ENCODE measurements around the gene ZNF800. TPM values are rescaled to one million over a fixed set of nuclear protein-coding genes. Genes with fewer than 3 reads are reported as not detected.

The ZNF800 gene
- polyA plus RNA-seq, 1 donor from 2014 or later, result 4.2 TPM

DNA sequence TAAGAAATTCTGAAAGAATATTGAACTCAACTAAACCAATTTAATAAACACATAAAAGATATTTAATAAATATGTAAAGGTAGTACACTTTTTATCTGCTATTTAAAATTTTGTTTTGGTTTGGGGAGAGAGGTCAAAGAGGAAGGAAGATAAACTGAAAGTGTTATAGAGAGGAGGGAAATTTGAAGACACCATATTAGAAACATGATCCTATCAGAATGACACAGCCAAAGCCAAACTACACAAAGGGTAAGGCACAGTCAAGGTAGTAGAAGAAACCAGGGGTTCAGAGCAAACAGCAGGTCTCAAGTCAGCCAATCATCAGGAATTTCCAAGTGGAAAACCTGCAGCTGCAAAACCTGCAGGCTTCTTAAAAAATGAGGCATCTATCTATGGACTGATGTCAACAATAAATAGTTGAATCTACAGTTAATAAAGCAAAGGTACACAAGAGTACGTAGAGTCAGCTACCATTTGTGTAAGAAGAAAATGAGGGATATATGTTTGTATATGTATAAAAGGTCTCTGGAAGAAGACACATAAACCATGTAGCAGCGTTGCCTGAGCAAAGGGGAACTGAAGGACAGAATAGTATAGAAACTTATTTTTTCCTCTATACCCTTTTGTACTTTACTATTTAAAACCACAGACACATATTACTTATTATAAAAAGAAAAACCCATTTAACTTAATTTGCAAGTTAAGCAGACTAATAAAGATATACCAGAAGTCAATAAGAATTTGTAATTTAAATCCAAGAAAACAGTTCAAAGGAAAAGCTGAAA is 10.0 kb downstream of the ZNF800 start:
- Histone ChIP-seq H2AFZ (ENCODE audit: low read depth, low read length) (no peak overlapping the region), H3K27ac (ENCODE audit: low read length) (no peak overlapping the region), H3K79me2 (replicated peaks; ENCODE audit: insufficient read depth, low read length) (peaks cover 2% of the 10 kb centered on the region), H3K36me3 (ENCODE audit: insufficient read depth, low read length) (no peaks in the 10 kb centered on the region), H3K4me2 (ENCODE audit: low read length) (no peak overlapping the region), H3K4me3 (ENCODE audit: low read length) (no peak overlapping the region), H4K20me1 (ENCODE audit: insufficient read depth) (no peaks in the 10 kb centered on the region), H3K9me2 (ENCODE audit: insufficient read depth, low read length) (no peaks in the 10 kb centered on the region), H3K9ac (ENCODE audit: low read length) (no peak overlapping the region), H3K27me3 (ENCODE audit: insufficient read depth, low read depth, low read length) (no peaks in the 10 kb centered on the region), H3F3A (ENCODE audit: insufficient read depth, low read length, poor library complexity, severe bottlenecking) (no peaks in the 10 kb centered on the region), H3K9me3 (ENCODE audit: low read length) (no peaks in the 10 kb centered on the region)
- TF ChIP-seq POLR2AphosphoS5 (IDR thresholded peaks at IDR 0.05) (no peak), TAF1 (IDR thresholded peaks at IDR 0.05; ENCODE audit: low read depth) (no peak), RAD21 (conservative IDR thresholded peaks at IDR 0.05) (no peak), EP300 (conservative IDR thresholded peaks at IDR 0.05; ENCODE audit: poor library complexity, severe bottlenecking) (no peak), SMC3 (conservative IDR thresholded peaks at IDR 0.05; ENCODE audit: poor library complexity) (no peak), MXI1 (conservative IDR thresholded peaks at IDR 0.05; ENCODE audit: poor library complexity, severe bottlenecking) (no peak), EZH2 (IDR thresholded peaks at IDR 0.05; ENCODE audit: borderline replicate concordance, insufficient read depth, low read length, poor library complexity, severe bottlenecking) (no peak)
- TF ChIP-seq, protein P1, sequence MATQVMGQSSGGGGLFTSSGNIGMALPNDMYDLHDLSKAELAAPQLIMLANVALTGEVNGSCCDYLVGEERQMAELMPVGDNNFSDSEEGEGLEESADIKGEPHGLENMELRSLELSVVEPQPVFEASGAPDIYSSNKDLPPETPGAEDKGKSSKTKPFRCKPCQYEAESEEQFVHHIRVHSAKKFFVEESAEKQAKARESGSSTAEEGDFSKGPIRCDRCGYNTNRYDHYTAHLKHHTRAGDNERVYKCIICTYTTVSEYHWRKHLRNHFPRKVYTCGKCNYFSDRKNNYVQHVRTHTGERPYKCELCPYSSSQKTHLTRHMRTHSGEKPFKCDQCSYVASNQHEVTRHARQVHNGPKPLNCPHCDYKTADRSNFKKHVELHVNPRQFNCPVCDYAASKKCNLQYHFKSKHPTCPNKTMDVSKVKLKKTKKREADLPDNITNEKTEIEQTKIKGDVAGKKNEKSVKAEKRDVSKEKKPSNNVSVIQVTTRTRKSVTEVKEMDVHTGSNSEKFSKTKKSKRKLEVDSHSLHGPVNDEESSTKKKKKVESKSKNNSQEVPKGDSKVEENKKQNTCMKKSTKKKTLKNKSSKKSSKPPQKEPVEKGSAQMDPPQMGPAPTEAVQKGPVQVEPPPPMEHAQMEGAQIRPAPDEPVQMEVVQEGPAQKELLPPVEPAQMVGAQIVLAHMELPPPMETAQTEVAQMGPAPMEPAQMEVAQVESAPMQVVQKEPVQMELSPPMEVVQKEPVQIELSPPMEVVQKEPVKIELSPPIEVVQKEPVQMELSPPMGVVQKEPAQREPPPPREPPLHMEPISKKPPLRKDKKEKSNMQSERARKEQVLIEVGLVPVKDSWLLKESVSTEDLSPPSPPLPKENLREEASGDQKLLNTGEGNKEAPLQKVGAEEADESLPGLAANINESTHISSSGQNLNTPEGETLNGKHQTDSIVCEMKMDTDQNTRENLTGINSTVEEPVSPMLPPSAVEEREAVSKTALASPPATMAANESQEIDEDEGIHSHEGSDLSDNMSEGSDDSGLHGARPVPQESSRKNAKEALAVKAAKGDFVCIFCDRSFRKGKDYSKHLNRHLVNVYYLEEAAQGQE (IDR thresholded peaks at IDR 0.05; ENCODE audit: borderline replicate concordance), result no peak
- TF ChIP-seq, protein P2, sequence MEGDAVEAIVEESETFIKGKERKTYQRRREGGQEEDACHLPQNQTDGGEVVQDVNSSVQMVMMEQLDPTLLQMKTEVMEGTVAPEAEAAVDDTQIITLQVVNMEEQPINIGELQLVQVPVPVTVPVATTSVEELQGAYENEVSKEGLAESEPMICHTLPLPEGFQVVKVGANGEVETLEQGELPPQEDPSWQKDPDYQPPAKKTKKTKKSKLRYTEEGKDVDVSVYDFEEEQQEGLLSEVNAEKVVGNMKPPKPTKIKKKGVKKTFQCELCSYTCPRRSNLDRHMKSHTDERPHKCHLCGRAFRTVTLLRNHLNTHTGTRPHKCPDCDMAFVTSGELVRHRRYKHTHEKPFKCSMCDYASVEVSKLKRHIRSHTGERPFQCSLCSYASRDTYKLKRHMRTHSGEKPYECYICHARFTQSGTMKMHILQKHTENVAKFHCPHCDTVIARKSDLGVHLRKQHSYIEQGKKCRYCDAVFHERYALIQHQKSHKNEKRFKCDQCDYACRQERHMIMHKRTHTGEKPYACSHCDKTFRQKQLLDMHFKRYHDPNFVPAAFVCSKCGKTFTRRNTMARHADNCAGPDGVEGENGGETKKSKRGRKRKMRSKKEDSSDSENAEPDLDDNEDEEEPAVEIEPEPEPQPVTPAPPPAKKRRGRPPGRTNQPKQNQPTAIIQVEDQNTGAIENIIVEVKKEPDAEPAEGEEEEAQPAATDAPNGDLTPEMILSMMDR (IDR thresholded peaks at IDR 0.05; ENCODE audit: poor library complexity, severe bottlenecking), result no peak

DNA sequence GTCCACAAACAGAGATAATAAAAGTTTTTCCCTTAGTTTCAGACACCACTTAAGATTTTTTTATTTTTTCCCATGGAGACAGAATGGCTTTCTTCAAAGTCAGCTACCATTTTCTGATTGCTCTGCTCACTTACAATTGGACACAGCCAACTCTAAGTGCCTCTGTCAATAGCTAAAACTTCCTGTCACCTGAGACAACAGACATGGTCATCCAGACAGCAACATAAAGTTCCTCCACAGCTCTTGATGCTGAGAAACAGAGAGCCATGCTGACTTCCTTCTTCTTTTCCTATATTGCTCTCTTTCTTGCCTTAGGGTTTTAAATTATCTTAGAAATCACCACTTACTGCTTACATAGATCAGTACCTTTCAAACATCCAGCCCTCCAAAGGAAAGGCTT is 12.0 kb downstream of the ZNF800 start:
- TF ChIP-seq, protein P2 (IDR thresholded peaks at IDR 0.05; ENCODE audit: poor library complexity, severe bottlenecking), result no peak
- TF ChIP-seq EZH2 (IDR thresholded peaks at IDR 0.05; ENCODE audit: borderline replicate concordance, insufficient read depth, low read length, poor library complexity, severe bottlenecking) (no peak), SMC3 (conservative IDR thresholded peaks at IDR 0.05; ENCODE audit: poor library complexity) (no peak), POLR2AphosphoS5 (IDR thresholded peaks at IDR 0.05) (no peak), RAD21 (conservative IDR thresholded peaks at IDR 0.05) (no peak), EP300 (conservative IDR thresholded peaks at IDR 0.05; ENCODE audit: poor library complexity, severe bottlenecking) (no peak), MXI1 (conservative IDR thresholded peaks at IDR 0.05; ENCODE audit: poor library complexity, severe bottlenecking) (no peak), TAF1 (IDR thresholded peaks at IDR 0.05; ENCODE audit: low read depth) (no peak)
- TF ChIP-seq, protein P1 (IDR thresholded peaks at IDR 0.05; ENCODE audit: borderline replicate concordance), result no peak
- no peaks in the 10 kb centered on the region for H4K20me1 ChIP-seq (ENCODE audit: insufficient read depth)

More for the DNA sequence above, 12.0 kb downstream of the ZNF800 start:
- no peaks in the 10 kb centered on the region for H3F3A ChIP-seq (ENCODE audit: insufficient read depth, low read length, poor library complexity, severe bottlenecking)
- H3K4me2 ChIP-seq (ENCODE audit: low read length), result no peak overlapping the region
- no peaks in the 10 kb centered on the region for H3K9me2 ChIP-seq (ENCODE audit: insufficient read depth, low read length)
- H3K79me2 ChIP-seq (replicated peaks; ENCODE audit: insufficient read depth, low read length), result peaks cover 2% of the 10 kb centered on the region
- H2AFZ ChIP-seq (ENCODE audit: low read depth, low read length), result no peak overlapping the region
- H3K9me3 ChIP-seq (ENCODE audit: low read length), result no peaks in the 10 kb centered on the region
- H3K36me3 ChIP-seq (ENCODE audit: insufficient read depth, low read length), result no peaks in the 10 kb centered on the region
- H3K4me3 ChIP-seq (ENCODE audit: low read length), result no peak overlapping the region
- no peak overlapping the region for H3K27ac ChIP-seq (ENCODE audit: low read length)
- no peaks in the 10 kb centered on the region for H3K27me3 ChIP-seq (ENCODE audit: insufficient read depth, low read depth, low read length)
- H3K9ac ChIP-seq (ENCODE audit: low read length), result no peak overlapping the region
